SK-N-SH (cell line): ENCODE data around the gene SPECC1L.

Experiments used
- EZH2phosphoT487 ChIP-seq: fragments of 200-600 bp; sonication (generic); IDR thresholded peaks from 2 replicates; pipeline ENCODE4 v1.6.1; 2017; ENCODE audit warnings: low read depth, mixed run types, mild to moderate bottlenecking, antibody characterized with exemption, moderate library complexity, borderline replicate concordance
- GATA2 ChIP-seq: sonication (generic); formaldehyde crosslinking; IDR thresholded peaks from 2 replicates; pipeline ENCODE4 v1.5.0; 2020; ENCODE audit warnings: mild to moderate bottlenecking, missing genetic modification reagents
- MAX ChIP-seq: IDR thresholded peaks from 2 replicates; pipeline ENCODE4 v1.4.0; 2012; ENCODE audit warnings: low read depth
- NRF1 ChIP-seq: IDR thresholded peaks from 2 replicates; pipeline ENCODE4 v1.6.1; 2012; ENCODE audit warnings: low read depth, mild to moderate bottlenecking, low read length
- PBX3 ChIP-seq: IDR thresholded peaks from 2 replicates; pipeline ENCODE4; 2012
- POLR2AphosphoS5 ChIP-seq: IDR thresholded peaks from 2 replicates; pipeline ENCODE4 v1.6.1; 2012; ENCODE audit warnings: low read depth, low read length
- RAD21 ChIP-seq: IDR thresholded peaks from 2 replicates; pipeline ENCODE4 v1.6.1; 2012; ENCODE audit warnings: mild to moderate bottlenecking, low read length
- RCOR1 ChIP-seq: fragments of 150-350 bp; IDR thresholded peaks from 2 replicates; pipeline ENCODE4 v1.6.1; 2017; ENCODE audit warnings: antibody characterized with exemption, low read length
- SMC3 ChIP-seq: IDR thresholded peaks from 2 replicates; pipeline ENCODE4 v1.6.1; 2012; ENCODE audit warnings: low read depth, low read length, improper control_type of control experiment
- TEAD4 ChIP-seq: IDR thresholded peaks from 2 replicates; pipeline ENCODE4 v1.4.0; 2012; ENCODE audit warnings: mild to moderate bottlenecking, borderline replicate concordance; ENCODE audit not compliant: insufficient read depth
- TF ChIP-seq, protein P1 (sequence below): fragments of 200-600 bp; sonication (generic); IDR thresholded peaks from 2 replicates; pipeline ENCODE4 v1.6.1; 2017; ENCODE audit warnings: antibody characterized with exemption, mild to moderate bottlenecking, moderate library complexity
- TF ChIP-seq, protein P2 (sequence below): fragments of 150-350 bp; IDR thresholded peaks from 2 replicates; pipeline ENCODE4 v1.6.1; 2017; ENCODE audit warnings: antibody characterized with exemption, low read length, low read depth, borderline replicate concordance

DNA sequence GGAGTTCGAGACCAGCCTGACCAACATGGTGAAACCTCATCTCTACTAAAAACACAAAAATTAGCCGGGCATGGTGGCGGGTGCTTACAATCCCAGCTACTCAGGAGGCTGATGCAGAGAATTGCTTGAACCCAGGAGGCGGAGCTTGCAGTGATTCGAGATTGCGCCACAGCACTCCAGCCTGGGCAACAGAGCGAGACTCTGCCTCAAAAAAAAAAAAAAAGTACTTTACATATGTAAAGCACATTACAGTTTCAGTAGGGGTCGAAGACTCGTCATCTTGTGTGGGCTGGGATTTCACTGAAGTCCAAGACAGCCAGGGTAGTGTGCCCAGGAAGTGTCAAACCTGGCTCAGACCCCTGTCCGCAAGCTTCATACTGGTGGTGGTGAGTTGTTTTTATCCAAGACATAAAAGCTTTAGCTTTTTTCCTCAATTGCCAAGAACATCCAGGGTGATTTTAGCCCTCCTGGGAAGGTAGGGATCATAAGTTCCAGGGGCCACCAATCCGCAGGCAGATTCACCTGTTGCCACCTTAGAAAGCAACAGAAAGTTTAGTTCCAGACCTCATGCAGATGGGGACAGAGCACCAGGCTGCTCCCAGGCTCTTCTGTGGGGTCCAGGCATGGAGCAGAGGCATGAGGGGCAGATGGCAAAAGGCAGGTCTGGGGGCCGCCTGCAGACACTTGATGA is 135.1 kb downstream of the SPECC1L start:
- TF ChIP-seq MAX, result no peak
- TF ChIP-seq, protein P1, sequence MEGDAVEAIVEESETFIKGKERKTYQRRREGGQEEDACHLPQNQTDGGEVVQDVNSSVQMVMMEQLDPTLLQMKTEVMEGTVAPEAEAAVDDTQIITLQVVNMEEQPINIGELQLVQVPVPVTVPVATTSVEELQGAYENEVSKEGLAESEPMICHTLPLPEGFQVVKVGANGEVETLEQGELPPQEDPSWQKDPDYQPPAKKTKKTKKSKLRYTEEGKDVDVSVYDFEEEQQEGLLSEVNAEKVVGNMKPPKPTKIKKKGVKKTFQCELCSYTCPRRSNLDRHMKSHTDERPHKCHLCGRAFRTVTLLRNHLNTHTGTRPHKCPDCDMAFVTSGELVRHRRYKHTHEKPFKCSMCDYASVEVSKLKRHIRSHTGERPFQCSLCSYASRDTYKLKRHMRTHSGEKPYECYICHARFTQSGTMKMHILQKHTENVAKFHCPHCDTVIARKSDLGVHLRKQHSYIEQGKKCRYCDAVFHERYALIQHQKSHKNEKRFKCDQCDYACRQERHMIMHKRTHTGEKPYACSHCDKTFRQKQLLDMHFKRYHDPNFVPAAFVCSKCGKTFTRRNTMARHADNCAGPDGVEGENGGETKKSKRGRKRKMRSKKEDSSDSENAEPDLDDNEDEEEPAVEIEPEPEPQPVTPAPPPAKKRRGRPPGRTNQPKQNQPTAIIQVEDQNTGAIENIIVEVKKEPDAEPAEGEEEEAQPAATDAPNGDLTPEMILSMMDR, result no peak
- no peak for TF ChIP-seq NRF1
- TF ChIP-seq EZH2phosphoT487, result no peak
- TF ChIP-seq, protein P2, sequence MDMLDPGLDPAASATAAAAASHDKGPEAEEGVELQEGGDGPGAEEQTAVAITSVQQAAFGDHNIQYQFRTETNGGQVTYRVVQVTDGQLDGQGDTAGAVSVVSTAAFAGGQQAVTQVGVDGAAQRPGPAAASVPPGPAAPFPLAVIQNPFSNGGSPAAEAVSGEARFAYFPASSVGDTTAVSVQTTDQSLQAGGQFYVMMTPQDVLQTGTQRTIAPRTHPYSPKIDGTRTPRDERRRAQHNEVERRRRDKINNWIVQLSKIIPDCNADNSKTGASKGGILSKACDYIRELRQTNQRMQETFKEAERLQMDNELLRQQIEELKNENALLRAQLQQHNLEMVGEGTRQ, result no peak
- TF ChIP-seq POLR2AphosphoS5, result no peak
- no peak for TF ChIP-seq GATA2
- no peak for TF ChIP-seq RAD21
- TF ChIP-seq SMC3, result no peak
- TF ChIP-seq PBX3, result no peak
- no peak for TF ChIP-seq TEAD4
- no peak for TF ChIP-seq RCOR1
